Spleen (tissue), 11 donors: ENCODE measurements around the gene PCGF3. TPM values are rescaled to one million over a fixed set of nuclear protein-coding genes. Genes with fewer than 3 reads are reported as not detected.

Experiments used
- DNase-seq: peaks from one replicate; pipeline ENCODE4 v3.0.0-alpha.2; 2020
- H3K27ac ChIP-seq, 8 donors: fragments of 200-600 bp; sonication (generic) in 7 of 8; 1 replicate in 4 of 8; 2 replicates in 4 of 8; pipeline versions ENCODE4 v1.5.0 to v1.8.0; 2016 to 2021; ENCODE audit warnings: inconsistent platforms in 4 of 8, mild to moderate bottlenecking in 4 of 8, moderate library complexity in 1 of 8
- H3K27me3 ChIP-seq, 7 donors: fragments of 200-600 bp; sonication (generic) in 6 of 7; replicated peaks in 1 of 7; 1 replicate in 4 of 7; 2 replicates in 3 of 7; pipeline versions ENCODE4 v1.5.0 to v1.8.0; 2016 to 2021; ENCODE audit warnings: inconsistent platforms in 3 of 7, mild to moderate bottlenecking in 1 of 7
- H3K36me3 ChIP-seq, 6 donors: fragments of 200-600 bp; sonication (generic) in 5 of 6; 1 replicate in 4 of 6; 2 replicates in 2 of 6; pipeline versions ENCODE4 v1.5.0 to v1.8.0; 2016 to 2021; ENCODE audit warnings: inconsistent platforms in 2 of 6
- H3K4me1 ChIP-seq, 6 donors: fragments of 200-600 bp; sonication (generic) in 5 of 6; 1 replicate in 3 of 6; 2 replicates in 3 of 6; pipeline versions ENCODE4 v1.5.0 to v1.8.0; 2016 to 2021; ENCODE audit warnings: inconsistent platforms in 3 of 6
- H3K4me3 ChIP-seq, 8 donors: fragments of 200-600 bp; sonication (generic) in 7 of 8; 1 replicate in 4 of 8; 2 replicates in 4 of 8; pipeline versions ENCODE4 v1.5.0 to v1.8.0; 2016 to 2021; ENCODE audit warnings: inconsistent platforms in 4 of 8, mild to moderate bottlenecking in 4 of 8, moderate library complexity in 2 of 8
- H3K9me3 ChIP-seq, 8 donors: fragments of 200-600 bp; sonication (generic) in 7 of 8; 1 replicate in 4 of 8; 2 replicates in 4 of 8; pipeline versions ENCODE4 v1.5.0 to v1.8.0; 2016 to 2021; ENCODE audit warnings: inconsistent platforms in 4 of 8
- POLR2A ChIP-seq, 3 donors: fragments of 450-650 bp; IDR thresholded peaks; one replicate each; pipeline ENCODE4 v1.5.1; 2017; ENCODE audit warnings: antibody characterized with exemption in 3 of 3, mild to moderate bottlenecking in 1 of 3
- POLR2AphosphoS5 ChIP-seq, 3 donors: sonication (generic); formaldehyde crosslinking; IDR thresholded peaks; one replicate each; pipeline ENCODE4 v1.5.1; 2017; ENCODE audit warnings: antibody characterized with exemption in 3 of 3
- WGBS, 5 donors: extraction: QIAGEN DNeasy Blood & Tissue Kit in 3 of 5; methylation state at CpG; one replicate each; pipeline versions ENCODE4 v1.1.5 to v1.1.7; 2013 to 2018; 5-methylcytosine and 5-hydroxymethylcytosine counted together
- intact Hi-C: fragments of 100-400 bp; cut with DNase I; formaldehyde crosslinking; loops from one replicate; pipeline ENCODE4 v1.15.0; 2023; ENCODE audit warnings: low total_unique reads
- polyA plus RNA-seq, 3 donors: library from polyadenylated mRNA; stranded (reverse); fragments of 200-250 nt; gene quantifications; one replicate each; pipeline ENCODE4 v1.2.1, GENCODE V29; 2013
- total RNA-seq, 7 donors: library from RNA; depleted of rRNA in 3 of 7; stranded (reverse); fragments of >200 nt in 3 of 7; fragmentation: NEBNext Ultra II Directional in 4 of 7; extraction: Animal tissue kit (Norgen Biotek cat#: 25700) in 4 of 7; gene quantifications; one replicate each; pipeline versions ENCODE4 v1.1.0 to v1.2.1, GENCODE V29; 2016 to 2021
- TF ChIP-seq, protein P1 (sequence below), 11 experiments: fragments of 200-600 bp in 7 of 11; fragments of 450-650 bp in 4 of 11; sonication (generic) in 4 of 11; IDR thresholded peaks in 8 of 11; conservative IDR thresholded peaks in 3 of 11; 1 replicate in 7 of 11; 2 replicates in 4 of 11; pipeline versions ENCODE4 v1.4.0 to v1.8.0; 2016 to 2021; ENCODE audit warnings: antibody characterized with exemption in 11 of 11, inconsistent platforms in 4 of 11, mild to moderate bottlenecking in 1 of 11
- donor health status: healthy with polysubstance abuse.
- donor health status: DM: no; HTN: no; CAD: no; lungs with moderate emphysema.
- donor health status: DM: no; HTN: no; CAD: no.
- donor health status: Bipolar disorder and iron deficiency.
- donor health status: healthy.
- donor health status: DM: no; HTN: no; CAD: no.
- donor health status: DM: yes; HTN: yes; CAD: no.

PCGF3 gene
- total and polyA plus RNA-seq, 10 donors, result 29.7 to 102 (median 69.4) TPM

DNA sequence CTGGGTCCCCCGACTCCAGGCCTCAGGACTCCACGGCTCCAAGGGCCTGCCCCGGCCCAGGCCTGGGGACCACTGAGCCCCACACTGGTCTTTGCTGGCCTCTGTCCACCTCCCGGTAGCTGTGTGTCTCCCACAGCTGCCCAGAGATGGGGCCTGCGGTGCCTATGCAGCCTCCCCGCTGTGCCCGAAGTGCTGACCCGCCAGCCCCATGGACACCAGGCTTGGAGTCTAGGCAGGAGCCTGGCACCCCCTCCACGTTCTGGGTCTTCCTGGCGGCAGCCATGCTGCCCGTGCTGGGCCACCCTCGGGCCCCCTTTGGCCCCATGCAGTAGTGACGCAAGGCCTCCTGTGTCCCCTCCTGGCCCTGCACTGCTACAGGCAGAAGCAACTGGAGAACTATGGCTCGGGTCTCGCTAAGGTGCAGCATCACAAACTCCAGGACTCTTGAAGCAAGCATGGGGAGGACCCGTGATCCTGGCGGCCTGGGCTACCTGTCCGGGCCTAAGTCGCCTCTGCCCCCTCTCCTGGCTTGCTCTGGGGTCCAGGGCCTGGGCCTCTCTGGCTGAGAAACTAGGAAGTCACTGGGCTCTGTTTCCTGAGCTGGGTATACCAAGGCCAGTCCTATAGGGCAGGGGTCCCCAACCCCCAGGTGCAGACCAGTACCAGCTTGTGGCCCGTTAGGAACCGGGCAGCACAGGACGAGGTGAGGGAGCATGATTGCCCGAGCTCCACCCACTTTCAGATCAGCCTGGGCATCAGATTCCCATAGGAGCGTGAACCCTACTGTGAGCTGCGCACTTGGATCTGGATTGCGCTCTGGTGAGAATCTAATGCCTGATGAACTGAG, 30.4 kb upstream of the PCGF3 start:
- Histone ChIP-seq H3K4me1 (peaks cover 20 to 50% (median 41%) of the 10 kb centered on the region in 6 donors), H3K36me3 (peaks cover 0 to 29% (median 26%) of the 10 kb centered on the region in 6 donors), H3K4me3 (peak overlapping the region; percentile 55 to 89 (median 81)), H3K27ac (peak overlapping the region; percentile 93 to 99 (median 97)), H3K27me3 (no peaks in the 10 kb centered on the region), H3K9me3 (no peaks in the 10 kb centered on the region)
- intact Hi-C loops, result no loop called here
- peak; percentile 90 for DNase-seq
- 59 to 67% (median 59%) methylated on average over 20 to 26 of the region's 26 CpGs for WGBS, 5 donors
- TF ChIP-seq, protein P1, sequence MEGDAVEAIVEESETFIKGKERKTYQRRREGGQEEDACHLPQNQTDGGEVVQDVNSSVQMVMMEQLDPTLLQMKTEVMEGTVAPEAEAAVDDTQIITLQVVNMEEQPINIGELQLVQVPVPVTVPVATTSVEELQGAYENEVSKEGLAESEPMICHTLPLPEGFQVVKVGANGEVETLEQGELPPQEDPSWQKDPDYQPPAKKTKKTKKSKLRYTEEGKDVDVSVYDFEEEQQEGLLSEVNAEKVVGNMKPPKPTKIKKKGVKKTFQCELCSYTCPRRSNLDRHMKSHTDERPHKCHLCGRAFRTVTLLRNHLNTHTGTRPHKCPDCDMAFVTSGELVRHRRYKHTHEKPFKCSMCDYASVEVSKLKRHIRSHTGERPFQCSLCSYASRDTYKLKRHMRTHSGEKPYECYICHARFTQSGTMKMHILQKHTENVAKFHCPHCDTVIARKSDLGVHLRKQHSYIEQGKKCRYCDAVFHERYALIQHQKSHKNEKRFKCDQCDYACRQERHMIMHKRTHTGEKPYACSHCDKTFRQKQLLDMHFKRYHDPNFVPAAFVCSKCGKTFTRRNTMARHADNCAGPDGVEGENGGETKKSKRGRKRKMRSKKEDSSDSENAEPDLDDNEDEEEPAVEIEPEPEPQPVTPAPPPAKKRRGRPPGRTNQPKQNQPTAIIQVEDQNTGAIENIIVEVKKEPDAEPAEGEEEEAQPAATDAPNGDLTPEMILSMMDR (IDR thresholded peaks at IDR 0.05 in 8 of 11, conservative IDR thresholded peaks at IDR 0.05 in 3 of 11), result peak in 1 of 11 experiments; percentile 10
- no peak for TF ChIP-seq POLR2AphosphoS5 (IDR thresholded peaks at IDR 0.05)

GRCh38 chr4:675980-676870, 29.4 kb upstream of the PCGF3 start:
- TF ChIP-seq POLR2A (IDR thresholded peaks at IDR 0.05) (no peak), POLR2AphosphoS5 (IDR thresholded peaks at IDR 0.05) (peak in 2 of 3 donors; percentile 11 to 37)

GRCh38 chr4:676871-677235, 28.8 kb upstream of the PCGF3 start:
- intact Hi-C loops, result no loop called here
- Histone ChIP-seq H3K4me3 (no peak overlapping the region), H3K4me1 (peaks cover 24 to 63% (median 53%) of the 10 kb centered on the region in 6 donors), H3K27me3 (no peaks in the 10 kb centered on the region), H3K27ac (peak overlapping the region in 1 of 8 donors; percentile 98), H3K36me3 (peaks cover 0 to 13% (median 11%) of the 10 kb centered on the region in 6 donors), H3K9me3 (no peaks in the 10 kb centered on the region)
- TF ChIP-seq, protein P1 (IDR thresholded peaks at IDR 0.05 in 8 of 11, conservative IDR thresholded peaks at IDR 0.05 in 3 of 11), result no peak
- TF ChIP-seq POLR2A (IDR thresholded peaks at IDR 0.05), result no peak
- TF ChIP-seq POLR2AphosphoS5 (IDR thresholded peaks at IDR 0.05), result no peak
- 73 to 83% (median 80%) methylated on average over 1 to 8 of the region's 8 CpGs for WGBS, 5 donors
- DNase-seq, result no peak

More at GRCh38 chr4:675980-676870, 29.4 kb upstream of the PCGF3 start:
- Histone ChIP-seq H3K4me3 (peak overlapping the region in 1 of 8 donors; percentile 85), H3K27me3 (no peaks in the 10 kb centered on the region), H3K36me3 (peaks cover 0 to 20% (median 17%) of the 10 kb centered on the region in 6 donors), H3K27ac (peak overlapping the region in 3 of 8 donors; percentile 21 to 98 (median 96)), H3K9me3 (no peaks in the 10 kb centered on the region), H3K4me1 (peaks cover 24 to 60% (median 50%) of the 10 kb centered on the region in 6 donors)
- WGBS, 5 donors, result 63 to 79% (median 68%) methylated on average over 10 to 19 of the region's 19 CpGs
- DNase-seq, result peak; percentile 80
- intact Hi-C loops, result no loop called here

DNA sequence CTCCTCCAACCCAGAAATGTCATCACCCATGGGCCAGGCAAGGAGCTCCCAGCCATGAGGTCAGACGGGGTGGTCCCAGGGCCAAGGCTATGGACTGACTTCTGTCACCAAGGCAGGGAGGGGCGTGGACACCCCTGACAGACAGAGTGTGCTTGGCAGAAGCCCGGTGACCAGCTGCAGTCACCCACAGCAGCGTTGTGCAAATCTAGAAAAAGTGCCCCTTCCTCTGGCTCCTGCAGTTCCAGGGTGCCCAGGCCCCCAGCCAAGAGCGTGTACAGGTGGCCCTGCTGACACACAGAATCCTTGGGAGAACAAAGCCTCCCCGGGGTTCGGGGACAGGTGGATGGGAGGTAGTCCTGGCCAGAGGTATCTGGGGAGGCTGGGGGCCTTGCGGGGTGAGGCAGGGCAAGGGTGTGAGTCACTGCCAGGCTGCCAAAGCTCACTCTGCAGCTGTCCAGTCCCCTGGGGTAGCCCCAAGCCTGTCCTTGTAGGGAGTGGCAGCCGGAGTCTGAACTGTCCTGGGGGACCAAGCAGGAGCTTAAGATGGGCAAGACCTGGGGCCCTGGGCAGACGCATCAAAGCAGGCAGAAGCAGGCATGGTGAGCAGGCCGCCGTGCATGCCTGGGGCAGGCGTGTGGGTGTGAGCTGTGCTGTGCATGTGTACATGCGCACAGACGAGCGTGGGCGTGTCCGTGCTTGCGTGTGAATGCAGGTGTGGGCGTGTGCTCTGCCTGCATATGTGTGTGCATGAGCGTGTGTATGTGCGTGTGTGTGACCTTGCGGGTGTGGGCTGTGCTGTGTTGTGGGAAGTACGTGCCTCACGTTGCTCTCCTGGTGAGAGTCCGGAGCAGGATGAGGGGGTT, 28.0 kb upstream of the PCGF3 start:
- peaks cover 0 to 5% (median 3%) of the 10 kb centered on the region in 6 donors for H3K36me3 ChIP-seq
- no peak overlapping the region for H3K4me3 ChIP-seq
- peaks cover 24 to 68% (median 58%) of the 10 kb centered on the region in 6 donors for H3K4me1 ChIP-seq
- H3K27me3 ChIP-seq, result no peaks in the 10 kb centered on the region
- no peaks in the 10 kb centered on the region for H3K9me3 ChIP-seq
- intact Hi-C loops, result no loop called here
- peak; percentile 80 for DNase-seq
- peak in 2 of 3 donors; percentile 46 to 74 for TF ChIP-seq POLR2AphosphoS5 (IDR thresholded peaks at IDR 0.05)
- TF ChIP-seq, protein P1 (IDR thresholded peaks at IDR 0.05 in 8 of 11, conservative IDR thresholded peaks at IDR 0.05 in 3 of 11), result no peak
- no peak for TF ChIP-seq POLR2A (IDR thresholded peaks at IDR 0.05)
- H3K27ac ChIP-seq, result peak overlapping the region in 1 of 8 donors; percentile 98
- 68 to 82% (median 75%) methylated on average over 14 to 26 of the region's 26 CpGs for WGBS, 5 donors
